Measurements from ENCODE around the gene ELF2. TPM values are rescaled to one million over a fixed set of nuclear protein-coding genes. Genes with fewer than 3 reads are reported as not detected.
"Not testable (repeated sequence)": the region's sequence is repeated elsewhere in the genome, so short reads cannot be mapped to it uniquely, and the experiment has no call there.

Gene ELF2
- total RNA-seq, 2 experiments from 2014 or later, result 25.1 to 25.6 TPM

- intact Hi-C loops (cut with micrococcal nuclease), result no loop called here
- DNase-seq, result no peak
- H3K36me3 Mint-ChIP-seq (ENCODE audit: low read depth), result peaks cover 38% of the 10 kb centered on the region
- CTCF ChIA-PET, result interaction anchor here (0.6 kb wide), 1 partner anchor 29 kb away, joined by 3 read pairs; no protein-coding TSS in a partner anchor
- H3K27me3 Mint-ChIP-seq (ENCODE audit: low read depth), result no peaks in the 10 kb centered on the region
- H3K27ac Mint-ChIP-seq, result no peak overlapping the region
- no peaks in the 10 kb centered on the region for H3K9me3 Mint-ChIP-seq
- peaks cover 8% of the 10 kb centered on the region for H3K4me1 Mint-ChIP-seq (ENCODE audit: low read depth)
- H3K4me3 Mint-ChIP-seq, result no peak overlapping the region
These were observed 126.6 kb downstream of the ELF2 start for GRCh38 chr4:139050446-139050845.

GRCh38 chr4:139048026-139048425, 129.0 kb downstream of the ELF2 start:
- CTCF ChIA-PET, result no interaction called here
- H3K9me3 Mint-ChIP-seq, result no peaks in the 10 kb centered on the region
- DNase-seq, result no peak
- intact Hi-C loops (cut with micrococcal nuclease), result no loop called here
- H3K4me1 Mint-ChIP-seq (ENCODE audit: low read depth), result peaks cover 8% of the 10 kb centered on the region
- H3K4me3 Mint-ChIP-seq, result no peak overlapping the region
- no peaks in the 10 kb centered on the region for H3K27me3 Mint-ChIP-seq (ENCODE audit: low read depth)
- H3K27ac Mint-ChIP-seq, result peak overlapping the region; percentile 36
- peaks cover 32% of the 10 kb centered on the region for H3K36me3 Mint-ChIP-seq (ENCODE audit: low read depth)

DNA sequence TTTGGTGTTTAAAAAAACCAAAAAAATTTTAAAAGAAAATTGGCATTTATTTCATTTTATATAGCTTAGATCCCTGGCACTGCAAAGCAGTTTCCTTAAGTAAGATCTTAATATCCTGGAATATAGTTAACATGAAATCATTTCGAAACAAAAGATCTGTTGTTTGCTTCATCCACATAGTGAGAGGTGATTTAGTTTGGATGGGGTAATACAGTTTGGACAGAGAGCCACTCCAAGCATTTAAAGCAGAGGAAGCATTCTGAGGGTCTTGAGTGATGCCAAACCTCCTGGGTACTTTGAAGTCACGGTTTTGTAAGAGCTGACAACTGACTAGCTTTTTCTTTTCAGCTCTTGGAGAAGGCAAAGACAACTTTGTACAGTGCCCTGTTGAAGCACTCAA, 132.7 kb downstream of the ELF2 start:
- Mint-ChIP-seq H3K4me3 (no peak overlapping the region), H3K4me1 (ENCODE audit: low read depth) (peaks cover 14% of the 10 kb centered on the region), H3K36me3 (ENCODE audit: low read depth) (peaks cover 25% of the 10 kb centered on the region), H3K27me3 (ENCODE audit: low read depth) (no peaks in the 10 kb centered on the region), H3K27ac (no peak overlapping the region), H3K9me3 (no peaks in the 10 kb centered on the region)
- DNase-seq, result no peak
- CTCF ChIA-PET, result interaction anchor here (0.6 to 4.6 kb wide), 4 partner anchors 9 to 447 kb away, joined by 3 to 35 read pairs (median 4); no protein-coding TSS in a partner anchor
- intact Hi-C loops (cut with micrococcal nuclease), result no loop called here

DNA sequence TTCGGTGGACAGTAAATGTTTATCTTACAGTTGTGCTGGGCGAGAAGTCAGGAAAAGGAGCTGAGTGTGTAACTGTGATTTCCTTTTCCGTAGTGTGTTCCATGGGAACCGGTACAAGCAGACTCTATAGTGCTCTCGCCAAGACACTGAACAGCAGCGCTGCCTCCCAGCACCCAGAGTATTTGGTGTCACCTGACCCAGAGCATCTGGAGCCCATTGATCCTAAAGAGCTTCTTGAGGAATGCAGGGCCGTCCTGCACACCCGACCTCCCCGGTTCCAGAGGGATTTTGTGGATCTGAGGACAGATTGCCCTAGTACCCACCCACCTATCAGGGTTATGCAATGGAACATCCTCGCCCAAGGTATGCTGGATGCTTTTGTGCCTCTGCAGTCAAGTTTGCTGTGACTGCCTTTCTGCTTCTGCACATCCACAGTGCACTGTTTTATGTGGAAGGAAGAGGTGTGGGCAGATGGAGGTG, 134.0 kb downstream of the ELF2 start:
- no peak for DNase-seq
- Mint-ChIP-seq H3K9me3 (no peaks in the 10 kb centered on the region), H3K27me3 (ENCODE audit: low read depth) (no peaks in the 10 kb centered on the region), H3K36me3 (ENCODE audit: low read depth) (peaks cover 17% of the 10 kb centered on the region), H3K27ac (no peak overlapping the region), H3K4me3 (no peak overlapping the region), H3K4me1 (ENCODE audit: low read depth) (peaks cover 10% of the 10 kb centered on the region)
- CTCF ChIA-PET, result interaction anchor here (1.0 to 4.6 kb wide), 2 partner anchors 9 to 11 kb away, joined by 4 to 35 read pairs; no protein-coding TSS in a partner anchor
- intact Hi-C loops (cut with micrococcal nuclease), result no loop called here

GRCh38 chr4:139038874-139039443, 138.1 kb downstream of the ELF2 start:
- peaks cover 12% of the 10 kb centered on the region for H3K4me1 Mint-ChIP-seq (ENCODE audit: low read depth)
- H3K9me3 Mint-ChIP-seq, result no peaks in the 10 kb centered on the region
- no peak overlapping the region for H3K4me3 Mint-ChIP-seq
- no peak for DNase-seq
- CTCF ChIA-PET, result interaction anchor here (0.7 to 1.3 kb wide), 2 partner anchors 9 to 791 kb away, joined by 4 to 7 read pairs; no protein-coding TSS in a partner anchor
- H3K36me3 Mint-ChIP-seq (ENCODE audit: low read depth), result peaks cover 8% of the 10 kb centered on the region
- no peak overlapping the region for H3K27ac Mint-ChIP-seq
- intact Hi-C loops (cut with micrococcal nuclease), result no loop called here
- H3K27me3 Mint-ChIP-seq (ENCODE audit: low read depth), result no peaks in the 10 kb centered on the region

- intact Hi-C loops (cut with micrococcal nuclease), result no loop called here
- Mint-ChIP-seq H3K27me3 (ENCODE audit: low read depth) (no peaks in the 10 kb centered on the region), H3K27ac (no peak overlapping the region), H3K36me3 (ENCODE audit: low read depth) (peaks cover 5% of the 10 kb centered on the region), H3K4me3 (no peak overlapping the region), H3K4me1 (ENCODE audit: low read depth) (peaks cover 12% of the 10 kb centered on the region), H3K9me3 (no peaks in the 10 kb centered on the region)
- CTCF ChIA-PET, result no interaction called here
- no peak for DNase-seq
These were observed 140.1 kb downstream of the ELF2 start for GRCh38 chr4:139036885-139037284.

- H3K27me3 Mint-ChIP-seq (ENCODE audit: low read depth), result no peaks in the 10 kb centered on the region
These were observed 141.4 kb downstream of the ELF2 start for GRCh38 chr4:139035650-139036049.

GRCh38 chr4:139030614-139031235, 146.3 kb downstream of the ELF2 start:
- CTCF ChIA-PET, result interaction anchor here (0.5 to 7.7 kb wide), 41 partner anchors 8 to 479 kb away, joined by 3 to 86 read pairs (median 4); partner anchors contain the start of gene NOCT
- no peaks in the 10 kb centered on the region for H3K9me3 Mint-ChIP-seq
- H3K27me3 Mint-ChIP-seq (ENCODE audit: low read depth), result no peaks in the 10 kb centered on the region
- H3K4me1 Mint-ChIP-seq (ENCODE audit: low read depth), result peaks cover 11% of the 10 kb centered on the region
- no peak overlapping the region for H3K4me3 Mint-ChIP-seq
- intact Hi-C loops (cut with micrococcal nuclease), result loop anchor here (1.0 to 5.0 kb wide), 8 partner anchors 53 to 622 kb away; partner anchors contain the start of gene ELF2
- DNase-seq, result peak; percentile 90
- peaks cover 6% of the 10 kb centered on the region for H3K36me3 Mint-ChIP-seq (ENCODE audit: low read depth)
- no peak overlapping the region for H3K27ac Mint-ChIP-seq

More at GRCh38 chr4:139035650-139036049, 141.4 kb downstream of the ELF2 start:
- no peak for DNase-seq
- Mint-ChIP-seq H3K4me3 (no peak overlapping the region), H3K27ac (peak overlapping the region; percentile 24), H3K9me3 (no peaks in the 10 kb centered on the region), H3K36me3 (ENCODE audit: low read depth) (peaks cover 7% of the 10 kb centered on the region), H3K4me1 (ENCODE audit: low read depth) (peaks cover 10% of the 10 kb centered on the region)
- CTCF ChIA-PET, result no interaction called here
- intact Hi-C loops (cut with micrococcal nuclease), result no loop called here

DNA sequence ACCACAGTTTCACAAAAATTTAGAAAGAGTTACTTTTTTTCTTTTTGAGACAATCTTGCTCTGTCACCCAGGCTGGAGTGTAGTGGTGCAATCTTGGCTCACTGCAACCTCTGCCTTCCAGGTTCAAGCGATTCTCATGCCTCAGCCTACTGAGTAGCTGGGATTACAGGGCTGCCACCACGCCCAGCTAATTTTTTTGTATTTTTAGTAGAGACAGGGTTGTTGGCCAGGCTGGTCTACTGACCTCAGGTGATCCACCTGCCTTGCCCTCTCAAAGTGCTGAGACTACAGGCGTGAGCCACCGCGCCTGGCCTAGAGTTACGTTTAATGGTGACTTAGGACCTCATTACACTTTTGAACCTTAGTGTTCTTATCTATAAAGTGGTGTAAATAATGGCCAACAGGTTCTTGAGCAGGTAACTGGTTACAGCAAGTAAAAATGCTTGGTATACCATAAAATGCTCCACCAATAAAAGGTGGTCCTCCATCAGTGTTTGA, 147.1 kb downstream of the ELF2 start:
- CTCF ChIA-PET, result interaction anchor here (0.5 to 7.7 kb wide), 39 partner anchors 8 to 480 kb away, joined by 3 to 86 read pairs (median 4); partner anchors contain the start of gene NOCT
- peaks cover 14% of the 10 kb centered on the region for H3K4me1 Mint-ChIP-seq (ENCODE audit: low read depth)

DNA sequence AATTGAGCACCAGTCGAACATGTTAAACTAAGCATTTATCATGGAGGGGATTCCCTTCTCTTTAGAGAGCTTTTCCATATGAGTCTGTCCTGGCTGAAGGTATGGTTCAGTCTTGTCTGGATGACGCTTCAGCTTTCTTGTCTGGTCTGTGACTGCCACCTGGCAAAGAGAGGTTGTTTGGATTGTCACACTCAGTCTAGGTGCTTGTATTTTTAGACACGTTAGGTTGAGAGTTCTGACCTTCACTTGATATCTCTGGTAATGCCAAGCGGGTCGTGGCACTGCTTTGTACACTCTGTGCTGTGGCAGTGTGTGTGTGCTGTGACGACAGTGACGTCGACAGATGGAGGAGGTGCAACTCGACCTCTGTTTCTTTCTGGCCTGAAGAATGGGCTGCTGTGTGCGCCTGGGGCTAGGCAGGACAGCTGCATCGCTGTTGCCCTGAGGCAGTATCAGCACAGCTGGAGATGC, 148.8 kb downstream of the ELF2 start:
- Mint-ChIP-seq H3K4me3 (no peak overlapping the region), H3K36me3 (ENCODE audit: low read depth) (peaks cover 2% of the 10 kb centered on the region), H3K9me3 (no peaks in the 10 kb centered on the region), H3K4me1 (ENCODE audit: low read depth) (peaks cover 9% of the 10 kb centered on the region), H3K27ac (no peak overlapping the region), H3K27me3 (ENCODE audit: low read depth) (no peaks in the 10 kb centered on the region)
- no peak for DNase-seq
- intact Hi-C loops (cut with micrococcal nuclease), result no loop called here
- CTCF ChIA-PET, result interaction anchor here (0.5 to 7.7 kb wide), 3 partner anchors 11 to 427 kb away, joined by 3 to 86 read pairs (median 5); partner anchors contain the start of gene NOCT

More for the DNA sequence above, 147.1 kb downstream of the ELF2 start:
- intact Hi-C loops (cut with micrococcal nuclease), result loop anchor here (1.0 to 5.0 kb wide), 8 partner anchors 53 to 622 kb away; partner anchors contain the start of gene ELF2
- H3K27ac Mint-ChIP-seq; H3K9me3 Mint-ChIP-seq; H3K36me3 Mint-ChIP-seq (ENCODE audit: low read depth); H3K4me3 Mint-ChIP-seq; DNase-seq; H3K27me3 Mint-ChIP-seq (ENCODE audit: low read depth): not testable (repeated sequence)

GRCh38 chr4:139027776-139028175, 149.2 kb downstream of the ELF2 start:
- no peak for DNase-seq
- Mint-ChIP-seq H3K36me3 (ENCODE audit: low read depth) (peaks cover 4% of the 10 kb centered on the region), H3K9me3 (no peaks in the 10 kb centered on the region), H3K4me3 (no peak overlapping the region), H3K27me3 (ENCODE audit: low read depth) (no peaks in the 10 kb centered on the region), H3K27ac (no peak overlapping the region), H3K4me1 (ENCODE audit: low read depth) (peaks cover 10% of the 10 kb centered on the region)
- intact Hi-C loops (cut with micrococcal nuclease), result no loop called here
- CTCF ChIA-PET, result interaction anchor here (0.5 to 7.7 kb wide), 2 partner anchors 10 to 426 kb away, joined by 3 to 86 read pairs; partner anchors contain the start of gene NOCT

DNA sequence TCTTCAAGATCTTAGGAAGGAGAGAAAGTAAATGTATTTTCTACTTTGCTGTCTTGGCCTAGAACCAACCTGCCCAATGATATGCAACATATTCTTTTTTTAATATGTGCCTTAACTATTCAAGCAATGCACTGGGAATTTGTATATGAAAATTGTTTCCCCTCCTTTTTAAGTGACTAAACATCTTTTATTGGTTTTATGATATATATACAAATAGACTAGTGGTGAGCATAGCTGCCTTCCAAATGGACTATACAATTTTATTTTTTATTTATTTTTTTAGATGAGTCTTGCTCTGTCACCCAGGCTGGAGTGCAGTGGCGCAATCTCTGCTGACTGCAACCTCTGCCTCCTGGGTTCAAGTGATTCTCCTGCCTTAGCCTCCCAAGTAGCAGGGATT, 151.2 kb downstream of the ELF2 start:
- H3K4me3 Mint-ChIP-seq, result no peak overlapping the region
- peaks cover 5% of the 10 kb centered on the region for H3K36me3 Mint-ChIP-seq (ENCODE audit: low read depth)
- H3K4me1 Mint-ChIP-seq (ENCODE audit: low read depth), result peaks cover 7% of the 10 kb centered on the region
- no peaks in the 10 kb centered on the region for H3K27me3 Mint-ChIP-seq (ENCODE audit: low read depth)
- no peaks in the 10 kb centered on the region for H3K9me3 Mint-ChIP-seq
- intact Hi-C loops (cut with micrococcal nuclease), result no loop called here
- no peak overlapping the region for H3K27ac Mint-ChIP-seq
- DNase-seq, result no peak
- CTCF ChIA-PET, result no interaction called here

Data from activated naive CD4-positive, alpha-beta T cell treated with anti-CD3 and anti-CD28 coated beads for 36 hours (primary cell).